HEK293T (cell line): Measurements from ENCODE around the gene VANGL1.

Source experiments
- CTCF ChIA-PET: fragments of 350-600 bp; formaldehyde crosslinking; extraction: SDS; loops from one replicate; lab custom pipeline; 2021; ENCODE audit warnings: antibody characterized with exemption, inconsistent platforms; lab: Yijun Ruan, JAX
- POLR2A ChIA-PET: fragments of 350-600 bp; formaldehyde crosslinking; extraction: SDS; loops from one replicate; lab custom pipeline; 2020; ENCODE audit warnings: antibody characterized with exemption, inconsistent platforms; lab: Yijun Ruan, JAX
- DNase-seq: peaks from one replicate; pipeline ENCODE4 v3.0.0; 2012; ENCODE audit warnings: mixed read lengths; ENCODE audit errors: extremely low spot score
- ARNT ChIP-seq: fragments of 450-650 bp; IDR thresholded peaks from 2 replicates; pipeline ENCODE4 v1.6.1; 2017; ENCODE audit warnings: mild to moderate bottlenecking
- BHLHE40 ChIP-seq: fragments of 450-650 bp; IDR thresholded peaks from 2 replicates; pipeline ENCODE4 v1.6.1; 2016; ENCODE audit warnings: mild to moderate bottlenecking, moderate library complexity, borderline replicate concordance
- CTBP1 ChIP-seq: fragments of 450-650 bp; IDR thresholded peaks from 2 replicates; pipeline ENCODE4 v1.6.1; 2016; ENCODE audit warnings: borderline replicate concordance
- ELF4 ChIP-seq: fragments of 450-650 bp; IDR thresholded peaks from 2 replicates; pipeline ENCODE4 v1.6.1; 2017; ENCODE audit warnings: antibody characterized with exemption
- FOXA1 ChIP-seq: fragments of 450-650 bp; IDR thresholded peaks from 2 replicates; pipeline ENCODE4 v1.6.1; 2016; ENCODE audit warnings: mild to moderate bottlenecking
- FOXK2 ChIP-seq: fragments of 450-650 bp; IDR thresholded peaks from 2 replicates; pipeline ENCODE4 v1.6.1; 2016; ENCODE audit warnings: mild to moderate bottlenecking
- FOXM1 ChIP-seq: fragments of 450-650 bp; IDR thresholded peaks from 2 replicates; pipeline ENCODE4 v1.6.1; 2017; ENCODE audit warnings: mild to moderate bottlenecking, borderline replicate concordance
- HDGF ChIP-seq: fragments of 450-650 bp; IDR thresholded peaks from 2 replicates; pipeline ENCODE4 v1.6.1; 2017; ENCODE audit warnings: antibody characterized with exemption, borderline replicate concordance
- L3MBTL2 ChIP-seq: fragments of 450-650 bp; conservative IDR thresholded peaks from 2 replicates; pipeline ENCODE4 v1.6.1; 2016; ENCODE audit warnings: mild to moderate bottlenecking
- LEF1 ChIP-seq: fragments of 450-650 bp; IDR thresholded peaks from 2 replicates; pipeline ENCODE4 v1.6.1; 2017; ENCODE audit warnings: mild to moderate bottlenecking, borderline replicate concordance
- NFRKB ChIP-seq: fragments of 450-650 bp; IDR thresholded peaks from 2 replicates; pipeline ENCODE4 v1.6.1; 2016; ENCODE audit warnings: mild to moderate bottlenecking, moderate library complexity
- PKNOX1 ChIP-seq: fragments of 450-650 bp; IDR thresholded peaks from 2 replicates; pipeline ENCODE4 v1.6.1; 2016
- SP1 ChIP-seq: fragments of 450-650 bp; IDR thresholded peaks from 2 replicates; pipeline ENCODE4 v1.6.1; 2017
- SUZ12 ChIP-seq: fragments of 450-650 bp; IDR thresholded peaks from 2 replicates; pipeline ENCODE4 v1.6.1; 2016; ENCODE audit warnings: mild to moderate bottlenecking
- TARDBP ChIP-seq: fragments of 450-650 bp; IDR thresholded peaks from 2 replicates; pipeline ENCODE4 v1.6.1; 2016
- ZNF384 ChIP-seq: fragments of 450-650 bp; IDR thresholded peaks from 2 replicates; pipeline ENCODE4 v1.6.1; 2016

The VANGL1 gene

GRCh38 chr1:115692224-115692623, 50.5 kb downstream of the VANGL1 start:
- ChIA-PET CTCF (interaction anchor here (1.8 kb wide), 1 partner anchor 14 kb away, joined by 7 read pairs; no protein-coding TSS in a partner anchor), POLR2A (no interaction called here)
- DNase-seq = no peak
- TF ChIP-seq LEF1 = no peak
- TF ChIP-seq ELF4 = no peak
- TF ChIP-seq SUZ12 = no peak
- TF ChIP-seq FOXM1 = no peak
- TF ChIP-seq HDGF = no peak
- no peak for TF ChIP-seq CTBP1
- TF ChIP-seq ZNF384 = no peak
- no peak for TF ChIP-seq SP1
- no peak for TF ChIP-seq FOXK2
- no peak for TF ChIP-seq NFRKB
- no peak for TF ChIP-seq FOXA1
- no peak for TF ChIP-seq L3MBTL2
- TF ChIP-seq TARDBP = no peak
- TF ChIP-seq ARNT = no peak

GRCh38 chr1:115694805-115695204, 53.0 kb downstream of the VANGL1 start:
- ChIA-PET CTCF (interaction anchor here (1.4 kb wide), 1 partner anchor 12 kb away, joined by 3 read pairs; no protein-coding TSS in a partner anchor), POLR2A (no interaction called here)
- no peak for TF ChIP-seq SP1
- no peak for TF ChIP-seq CTBP1
- TF ChIP-seq SUZ12 = no peak
- no peak for TF ChIP-seq BHLHE40
- TF ChIP-seq FOXM1 = no peak
- TF ChIP-seq ZNF384 = no peak
- no peak for TF ChIP-seq PKNOX1
- no peak for TF ChIP-seq TARDBP
- TF ChIP-seq NFRKB = no peak
- TF ChIP-seq FOXA1 = no peak
- TF ChIP-seq LEF1 = no peak
- TF ChIP-seq ELF4 = no peak
- no peak for TF ChIP-seq L3MBTL2
- no peak for TF ChIP-seq ARNT
- no peak for TF ChIP-seq FOXK2
- TF ChIP-seq HDGF = no peak
- no peak for DNase-seq

- ChIA-PET CTCF (no interaction called here), POLR2A (no interaction called here)
- no peak for TF ChIP-seq NFRKB
- no peak for TF ChIP-seq FOXK2
- TF ChIP-seq SUZ12 = no peak
- no peak for TF ChIP-seq LEF1
- TF ChIP-seq FOXA1 = no peak
- TF ChIP-seq L3MBTL2 = no peak
- no peak for TF ChIP-seq ZNF384
- DNase-seq = no peak
Observed at GRCh38 chr1:115697619-115698018, 55.8 kb downstream of the VANGL1 start.

- ChIA-PET POLR2A (no interaction called here), CTCF (no interaction called here)
- TF ChIP-seq ZNF384 (no peak), NFRKB (no peak), ARNT (no peak)
- DNase-seq = no peak
Observed at GRCh38 chr1:115701090-115701489, 59.3 kb downstream of the VANGL1 start.

- no peak for TF ChIP-seq ELF4
- no peak for TF ChIP-seq FOXK2
- TF ChIP-seq FOXA1 = no peak
- TF ChIP-seq NFRKB = no peak
- TF ChIP-seq BHLHE40 = no peak
- TF ChIP-seq ZNF384 = no peak
- no peak for TF ChIP-seq CTBP1
- no peak for TF ChIP-seq SP1
- TF ChIP-seq SUZ12 = no peak
- no peak for TF ChIP-seq ARNT
- no peak for TF ChIP-seq FOXM1
- TF ChIP-seq HDGF = no peak
- no peak for TF ChIP-seq LEF1
- no peak for TF ChIP-seq TARDBP
- no peak for TF ChIP-seq L3MBTL2
- TF ChIP-seq PKNOX1 = no peak
- POLR2A ChIA-PET = no interaction called here
- DNase-seq = no peak
- CTCF ChIA-PET = no interaction called here
Observed at GRCh38 chr1:115702959-115703358, 61.2 kb downstream of the VANGL1 start.

- CTCF ChIA-PET = interaction anchor here (0.6 to 2.6 kb wide), 10 partner anchors 9 to 564 kb away, joined by 3 to 41 read pairs (median 6); no protein-coding TSS in a partner anchor
- TF ChIP-seq ELF4 = no peak
- TF ChIP-seq FOXM1 = no peak
- TF ChIP-seq ZNF384 = no peak
- no peak for TF ChIP-seq SUZ12
- no peak for DNase-seq
- POLR2A ChIA-PET = interaction anchor here (1.4 kb wide), 1 partner anchor 57 kb away, joined by 3 read pairs; no protein-coding TSS in a partner anchor
Observed at GRCh38 chr1:115705085-115705951, 63.5 kb downstream of the VANGL1 start.
